Measurements from ENCODE around the gene HMX3. TPM values are rescaled to one million over a fixed set of nuclear protein-coding genes. Genes with fewer than 3 reads are reported as not detected.
A peak's percentile ranks its signal among the peaks of the same experiment; 100 is the strongest.

HMX3 gene
- total and polyA plus RNA-seq, 2 of the 8 experiments (the other 6 are each of a cell fraction or from before 2014, with no cell fraction given), result 0.05 TPM; not detected in 1

DNA sequence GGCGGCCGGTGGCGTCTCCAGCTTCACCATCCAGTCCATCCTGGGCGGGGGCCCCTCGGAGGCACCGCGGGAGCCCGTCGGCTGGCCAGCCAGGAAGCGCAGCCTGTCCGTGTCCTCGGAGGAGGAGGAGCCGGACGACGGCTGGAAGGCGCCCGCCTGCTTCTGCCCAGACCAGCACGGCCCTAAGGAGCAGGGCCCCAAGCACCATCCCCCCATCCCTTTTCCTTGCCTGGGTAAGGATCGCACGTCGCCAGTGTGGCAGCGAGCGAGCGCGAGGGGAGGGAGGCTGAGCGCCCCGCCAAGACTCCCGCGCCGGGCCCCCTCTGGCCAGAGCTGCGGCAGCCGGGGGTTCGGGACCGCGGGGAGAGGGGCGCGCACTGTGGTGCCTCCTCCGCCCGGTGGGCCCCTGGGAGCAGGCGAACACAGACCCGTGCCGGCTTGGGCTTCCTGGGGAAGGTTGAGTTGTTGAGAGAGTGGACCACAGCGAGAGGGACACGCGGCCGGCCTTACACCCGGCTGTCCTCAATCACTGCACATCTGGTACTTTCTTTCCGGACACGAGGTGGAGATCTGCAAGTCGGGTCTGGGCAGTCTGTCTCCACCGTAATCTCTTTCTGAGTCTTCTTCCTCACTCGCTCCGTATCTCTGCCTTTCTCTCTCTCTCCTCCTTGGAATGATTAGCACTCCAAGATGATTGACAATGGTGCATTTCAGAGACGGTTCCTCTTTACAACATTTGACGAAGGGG is 12.8 kb downstream of the HMX3 start:
- Histone ChIP-seq H3K36me3 (ENCODE audit: control insufficient read depth in 2 of 4, insufficient read depth in 4 of 4, low read length in 3 of 4) (no peaks in the 10 kb centered on the region; a peak in 1 of 8 replicates), H3K27ac (ENCODE audit: low read depth, low read length) (no peak overlapping the region), H2AFZ (ENCODE audit: low read length) (no peak overlapping the region), H3K23ac (ENCODE audit: insufficient read length) (no peak overlapping the region), H3K18ac (ENCODE audit: extremely low read depth, low read length) (peak overlapping the region; percentile 97; the same call in 1 of the 2 replicates), H2BK15ac (ENCODE audit: low read length) (0 out of 2 replicates have a peak overlapping the region, but pooled peaks have one; percentile 0), H4K20me1 (replicated peaks in 1 of 2; ENCODE audit: control insufficient read depth in 1 of 2, insufficient read depth in 2 of 2, low read length in 2 of 2) (peaks cover 0 to 11% of the 10 kb centered on the region in 2 experiments), H3K14ac (ENCODE audit: insufficient read length) (no peak overlapping the region), H3K4ac (replicated peaks; ENCODE audit: insufficient read length, low read depth, low read length) (no peak overlapping the region), H2BK5ac (ENCODE audit: low read depth, low read length) (no peak overlapping the region), H3K27me3 (replicated peaks in 1 of 4; ENCODE audit: control insufficient read depth in 3 of 4, extremely low read depth in 1 of 4, insufficient read depth in 3 of 4, low read length in 3 of 4) (peaks cover 67 to 95% (median 81%) of the 10 kb centered on the region in 4 experiments), H3K9me3 (ENCODE audit: insufficient read depth in 2 of 2, low read depth in 1 of 2, low read length in 1 of 2) (no peaks in the 10 kb centered on the region), H3K56ac (replicated peaks; ENCODE audit: insufficient read length, low read depth, low read length) (no peak overlapping the region), H3K79me2 (ENCODE audit: control insufficient read depth in 1 of 2, insufficient read depth in 2 of 2, low read length in 2 of 2) (no peaks in the 10 kb centered on the region), H2BK20ac (ENCODE audit: low read length) (peak overlapping the region; percentile 15; the same call in 1 of the 2 replicates), H3K4me1 (replicated peaks in 1 of 4; ENCODE audit: control insufficient read depth in 3 of 4, insufficient read depth in 4 of 4, low read length in 3 of 4) (peaks cover 22 to 59% (median 35%) of the 10 kb centered on the region in 4 experiments), H3K23me2 (ENCODE audit: low read depth, low read length) (peaks cover 15% of the 10 kb centered on the region), H4K5ac (ENCODE audit: insufficient read length, low read depth, low read length) (no peak overlapping the region), H3K9ac (replicated peaks in 1 of 4; ENCODE audit: extremely low read depth in 1 of 4, low read depth in 3 of 4, low read length in 3 of 4) (no peak overlapping the region; a peak in 1 of 7 replicates), H4K91ac (replicated peaks; ENCODE audit: insufficient read length, low read length) (peak overlapping the region; percentile 57), H2BK120ac (replicated peaks; ENCODE audit: low read depth, low read length) (no peak overlapping the region), H3K4me2 (ENCODE audit: insufficient read depth in 1 of 2, low read depth in 2 of 2, low read length in 2 of 2) (peak overlapping the region; percentile 84 to 86), H3K79me1 (ENCODE audit: low read depth, low read length) (no peaks in the 10 kb centered on the region), H2BK12ac (ENCODE audit: low read depth, low read length) (peak overlapping the region; percentile 84), H3K4me3 (ENCODE audit: extremely low read depth in 1 of 4, insufficient read depth in 2 of 4, low read depth in 3 of 4, low read length in 4 of 4) (peak overlapping the region; percentile 17 to 59 (median 34)), H4K8ac (ENCODE audit: extremely low read depth, insufficient read depth, low read length) (no peak overlapping the region), H2AK5ac (ENCODE audit: low read depth, low read length) (no peak overlapping the region)
- ChIA-PET POLR2A (ENCODE audit: partially characterized antibody) (interaction anchor here (2.0 to 5.0 kb wide), 3 partner anchors 8 to 14 kb away, joined by 8 to 37 read pairs (median 35); no protein-coding TSS in a partner anchor), CTCF (ENCODE audit: partially characterized antibody) (interaction anchor here (1.1 to 4.7 kb wide), 5 partner anchors 9 to 410 kb away, joined by 3 to 37 read pairs (median 9); no protein-coding TSS in a partner anchor)
- DNase-seq (ENCODE audit: low read depth in 1 of 2, low spot score in 2 of 2) (peak in 1 of 2 experiments; percentile 83), FAIRE-seq (no peak)
- 0% methylated on average over 36 of the region's 55 CpGs; no CpG with 5 or more reads in 1 of the 2 experiments for WGBS, 2 experiments (ENCODE audit: extremely low coverage in 1 of 2, insufficient coverage in 1 of 2, insufficient read length in 1 of 2, insufficient replicate concordance in 2 of 2, low coverage in 1 of 2, low lambda C conversion rate in 2 of 2, missing lambda C conversion rate in 1 of 2)
- TF ChIP-seq ASH2L (IDR thresholded peaks at IDR 0.05; ENCODE audit: low read length) (peak; percentile 42), EP300 (IDR thresholded peaks at IDR 0.05; ENCODE audit: borderline replicate concordance in 1 of 2, low read depth in 2 of 2, low read length in 2 of 2) (no peak), TBP (IDR thresholded peaks at IDR 0.05; ENCODE audit: low read depth, low read length) (0 out of 2 replicates have a peak, but pooled peaks have one; percentile 22), NRF1 (IDR thresholded peaks at IDR 0.05; ENCODE audit: low read depth, low read length) (no peak), KDM4A (IDR thresholded peaks at IDR 0.05; ENCODE audit: low read depth, low read length, severe bottlenecking) (peak; percentile 62), RNF2 (IDR thresholded peaks at IDR 0.05; ENCODE audit: borderline replicate concordance, low read depth, low read length, missing control alignments, poor library complexity, severe bottlenecking) (peak; percentile 58), SAP30 (IDR thresholded peaks at IDR 0.05; ENCODE audit: insufficient read depth, insufficient replicate concordance, low read length) (no peak), TAF1 (IDR thresholded peaks at IDR 0.05; ENCODE audit: low read depth, low read length) (no peak), MAFK (IDR thresholded peaks at IDR 0.05; ENCODE audit: low read depth, low read length) (no peak)
- TF ChIP-seq, protein P1, sequence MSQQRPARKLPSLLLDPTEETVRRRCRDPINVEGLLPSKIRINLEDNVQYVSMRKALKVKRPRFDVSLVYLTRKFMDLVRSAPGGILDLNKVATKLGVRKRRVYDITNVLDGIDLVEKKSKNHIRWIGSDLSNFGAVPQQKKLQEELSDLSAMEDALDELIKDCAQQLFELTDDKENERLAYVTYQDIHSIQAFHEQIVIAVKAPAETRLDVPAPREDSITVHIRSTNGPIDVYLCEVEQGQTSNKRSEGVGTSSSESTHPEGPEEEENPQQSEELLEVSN (IDR thresholded peaks at IDR 0.05), result peak; percentile 90
